ENCODE measurements around the gene CENPE.

- TF ChIP-seq, protein P1, sequence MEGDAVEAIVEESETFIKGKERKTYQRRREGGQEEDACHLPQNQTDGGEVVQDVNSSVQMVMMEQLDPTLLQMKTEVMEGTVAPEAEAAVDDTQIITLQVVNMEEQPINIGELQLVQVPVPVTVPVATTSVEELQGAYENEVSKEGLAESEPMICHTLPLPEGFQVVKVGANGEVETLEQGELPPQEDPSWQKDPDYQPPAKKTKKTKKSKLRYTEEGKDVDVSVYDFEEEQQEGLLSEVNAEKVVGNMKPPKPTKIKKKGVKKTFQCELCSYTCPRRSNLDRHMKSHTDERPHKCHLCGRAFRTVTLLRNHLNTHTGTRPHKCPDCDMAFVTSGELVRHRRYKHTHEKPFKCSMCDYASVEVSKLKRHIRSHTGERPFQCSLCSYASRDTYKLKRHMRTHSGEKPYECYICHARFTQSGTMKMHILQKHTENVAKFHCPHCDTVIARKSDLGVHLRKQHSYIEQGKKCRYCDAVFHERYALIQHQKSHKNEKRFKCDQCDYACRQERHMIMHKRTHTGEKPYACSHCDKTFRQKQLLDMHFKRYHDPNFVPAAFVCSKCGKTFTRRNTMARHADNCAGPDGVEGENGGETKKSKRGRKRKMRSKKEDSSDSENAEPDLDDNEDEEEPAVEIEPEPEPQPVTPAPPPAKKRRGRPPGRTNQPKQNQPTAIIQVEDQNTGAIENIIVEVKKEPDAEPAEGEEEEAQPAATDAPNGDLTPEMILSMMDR (conservative IDR thresholded peaks at IDR 0.05; ENCODE audit: low read depth, low read length): peak; percentile 35
- no peak for TF ChIP-seq EZH2 (IDR thresholded peaks at IDR 0.05; ENCODE audit: borderline replicate concordance, low read depth, low read length, poor library complexity, severe bottlenecking)
Measured at GRCh38 chr4:103207673-103208072, 9.5 kb upstream of the CENPE start.

All from A673 (cell line).